Measurements from ENCODE around the gene PACSIN1.

The PACSIN1 gene

GRCh38 chr6:34557228-34557627 is 91.4 kb downstream of the PACSIN1 start:
- Histone ChIP-seq H3K9me3 (ENCODE audit: low read depth, low read length) (no peaks in the 10 kb centered on the region), H3K9ac (ENCODE audit: insufficient read length) (no peak overlapping the region), H3K27ac (no peak overlapping the region), H3K4me3 (no peak overlapping the region), H3K36me3 (ENCODE audit: insufficient read depth, low read length) (no peaks in the 10 kb centered on the region)
- TF ChIP-seq POLR2AphosphoS5 (IDR thresholded peaks at IDR 0.05; ENCODE audit: borderline replicate concordance, low read depth, low read length) (no peak), FOXP2 (optimal IDR thresholded peaks at IDR 0.05; ENCODE audit: control extremely low read depth, extremely low read length, insufficient read depth) (no peak), EZH2 (IDR thresholded peaks at IDR 0.05) (no peak)
- DNase-seq (ENCODE audit: low read depth, low spot score), result no peak

- Histone ChIP-seq H3K9ac (ENCODE audit: insufficient read length) (no peak overlapping the region), H3K9me3 (ENCODE audit: low read depth, low read length) (no peaks in the 10 kb centered on the region), H3K4me3 (no peak overlapping the region), H3K36me3 (ENCODE audit: insufficient read depth, low read length) (no peaks in the 10 kb centered on the region), H3K27ac (no peak overlapping the region)
- DNase-seq (ENCODE audit: low read depth, low spot score), result no peak
- no peak for TF ChIP-seq POLR2AphosphoS5 (IDR thresholded peaks at IDR 0.05; ENCODE audit: borderline replicate concordance, low read depth, low read length)
- TF ChIP-seq FOXP2 (optimal IDR thresholded peaks at IDR 0.05; ENCODE audit: control extremely low read depth, extremely low read length, insufficient read depth), result no peak
- no peak for TF ChIP-seq EZH2 (IDR thresholded peaks at IDR 0.05)
These were observed 92.4 kb downstream of the PACSIN1 start for GRCh38 chr6:34558172-34558714.

- Histone ChIP-seq H3K36me3 (ENCODE audit: insufficient read depth, low read length) (no peaks in the 10 kb centered on the region), H3K27ac (no peak overlapping the region), H3K9me3 (ENCODE audit: low read depth, low read length) (no peaks in the 10 kb centered on the region), H3K4me3 (no peak overlapping the region), H3K9ac (ENCODE audit: insufficient read length) (no peak overlapping the region)
- DNase-seq (ENCODE audit: low read depth, low spot score), result no peak
- TF ChIP-seq FOXP2 (optimal IDR thresholded peaks at IDR 0.05; ENCODE audit: control extremely low read depth, extremely low read length, insufficient read depth), result no peak
- no peak for TF ChIP-seq EZH2 (IDR thresholded peaks at IDR 0.05)
- no peak for TF ChIP-seq POLR2AphosphoS5 (IDR thresholded peaks at IDR 0.05; ENCODE audit: borderline replicate concordance, low read depth, low read length)
These were observed 93.9 kb downstream of the PACSIN1 start for GRCh38 chr6:34559651-34560365.

GRCh38 chr6:34560366-34561226 is 94.7 kb downstream of the PACSIN1 start:
- H3K4me3 ChIP-seq, result no peak overlapping the region
- no peak overlapping the region for H3K27ac ChIP-seq
- no peaks in the 10 kb centered on the region for H3K9me3 ChIP-seq (ENCODE audit: low read depth, low read length)
- no peak overlapping the region for H3K9ac ChIP-seq (ENCODE audit: insufficient read length)
- no peak for DNase-seq (ENCODE audit: low read depth, low spot score)
- no peak for TF ChIP-seq EZH2 (IDR thresholded peaks at IDR 0.05)
- TF ChIP-seq FOXP2 (optimal IDR thresholded peaks at IDR 0.05; ENCODE audit: control extremely low read depth, extremely low read length, insufficient read depth), result no peak
- no peak for TF ChIP-seq POLR2AphosphoS5 (IDR thresholded peaks at IDR 0.05; ENCODE audit: borderline replicate concordance, low read depth, low read length)
- no peaks in the 10 kb centered on the region for H3K36me3 ChIP-seq (ENCODE audit: insufficient read depth, low read length)

- H3K27ac ChIP-seq, result no peak overlapping the region
- H3K9ac ChIP-seq (ENCODE audit: insufficient read length), result no peak overlapping the region
- DNase-seq (ENCODE audit: low read depth, low spot score), result no peak
- H3K4me3 ChIP-seq, result no peak overlapping the region
- H3K9me3 ChIP-seq (ENCODE audit: low read depth, low read length), result no peaks in the 10 kb centered on the region
- H3K36me3 ChIP-seq (ENCODE audit: insufficient read depth, low read length), result no peaks in the 10 kb centered on the region
- TF ChIP-seq FOXP2 (optimal IDR thresholded peaks at IDR 0.05; ENCODE audit: control extremely low read depth, extremely low read length, insufficient read depth), result no peak
- no peak for TF ChIP-seq EZH2 (IDR thresholded peaks at IDR 0.05)
- no peak for TF ChIP-seq POLR2AphosphoS5 (IDR thresholded peaks at IDR 0.05; ENCODE audit: borderline replicate concordance, low read depth, low read length)
These were observed 95.3 kb downstream of the PACSIN1 start for GRCh38 chr6:34561227-34561530.

- TF ChIP-seq POLR2AphosphoS5 (IDR thresholded peaks at IDR 0.05; ENCODE audit: borderline replicate concordance, low read depth, low read length), result no peak
- no peak for TF ChIP-seq FOXP2 (optimal IDR thresholded peaks at IDR 0.05; ENCODE audit: control extremely low read depth, extremely low read length, insufficient read depth)
- TF ChIP-seq EZH2 (IDR thresholded peaks at IDR 0.05), result no peak
- H3K27ac ChIP-seq, result no peak overlapping the region
These were observed 96.5 kb downstream of the PACSIN1 start for GRCh38 chr6:34562350-34562749.

GRCh38 chr6:34562861-34563512 is 97.1 kb downstream of the PACSIN1 start:
- TF ChIP-seq EZH2 (IDR thresholded peaks at IDR 0.05) (no peak), POLR2AphosphoS5 (IDR thresholded peaks at IDR 0.05; ENCODE audit: borderline replicate concordance, low read depth, low read length) (no peak), FOXP2 (optimal IDR thresholded peaks at IDR 0.05; ENCODE audit: control extremely low read depth, extremely low read length, insufficient read depth) (no peak)
- Histone ChIP-seq H3K36me3 (ENCODE audit: insufficient read depth, low read length) (no peaks in the 10 kb centered on the region), H3K9ac (ENCODE audit: insufficient read length) (no peak overlapping the region), H3K9me3 (ENCODE audit: low read depth, low read length) (no peaks in the 10 kb centered on the region), H3K4me3 (no peak overlapping the region), H3K27ac (no peak overlapping the region)
- no peak for DNase-seq (ENCODE audit: low read depth, low spot score)

More at GRCh38 chr6:34562350-34562749, 96.5 kb downstream of the PACSIN1 start:
- H3K4me3 ChIP-seq, result no peak overlapping the region
- H3K9ac ChIP-seq (ENCODE audit: insufficient read length), result no peak overlapping the region
- H3K9me3 ChIP-seq (ENCODE audit: low read depth, low read length), result no peaks in the 10 kb centered on the region
- no peak for DNase-seq (ENCODE audit: low read depth, low spot score)
- H3K36me3 ChIP-seq (ENCODE audit: insufficient read depth, low read length), result no peaks in the 10 kb centered on the region

GRCh38 chr6:34563513-34563870 is 97.6 kb downstream of the PACSIN1 start:
- Histone ChIP-seq H3K9me3 (ENCODE audit: low read depth, low read length) (no peaks in the 10 kb centered on the region), H3K27ac (no peak overlapping the region), H3K36me3 (ENCODE audit: insufficient read depth, low read length) (no peaks in the 10 kb centered on the region), H3K9ac (ENCODE audit: insufficient read length) (no peak overlapping the region), H3K4me3 (no peak overlapping the region)
- DNase-seq (ENCODE audit: low read depth, low spot score), result no peak
- no peak for TF ChIP-seq FOXP2 (optimal IDR thresholded peaks at IDR 0.05; ENCODE audit: control extremely low read depth, extremely low read length, insufficient read depth)
- TF ChIP-seq POLR2AphosphoS5 (IDR thresholded peaks at IDR 0.05; ENCODE audit: borderline replicate concordance, low read depth, low read length), result no peak
- TF ChIP-seq EZH2 (IDR thresholded peaks at IDR 0.05), result no peak

All from SK-N-MC (cell line).